Smooth muscle cell of trachea (primary cell): ENCODE data around the gene REPS1. TPM values are rescaled to one million over a fixed set of nuclear protein-coding genes. Genes with fewer than 3 reads are reported as not detected.

Experiments
- total RNA-seq: library from RNA; depleted of rRNA; stranded (reverse); fragments of >200 nt; gene quantifications from 2 replicates; pipeline ENCODE4 v1.2.1, GENCODE V29; 2014

REPS1 gene, protein sequence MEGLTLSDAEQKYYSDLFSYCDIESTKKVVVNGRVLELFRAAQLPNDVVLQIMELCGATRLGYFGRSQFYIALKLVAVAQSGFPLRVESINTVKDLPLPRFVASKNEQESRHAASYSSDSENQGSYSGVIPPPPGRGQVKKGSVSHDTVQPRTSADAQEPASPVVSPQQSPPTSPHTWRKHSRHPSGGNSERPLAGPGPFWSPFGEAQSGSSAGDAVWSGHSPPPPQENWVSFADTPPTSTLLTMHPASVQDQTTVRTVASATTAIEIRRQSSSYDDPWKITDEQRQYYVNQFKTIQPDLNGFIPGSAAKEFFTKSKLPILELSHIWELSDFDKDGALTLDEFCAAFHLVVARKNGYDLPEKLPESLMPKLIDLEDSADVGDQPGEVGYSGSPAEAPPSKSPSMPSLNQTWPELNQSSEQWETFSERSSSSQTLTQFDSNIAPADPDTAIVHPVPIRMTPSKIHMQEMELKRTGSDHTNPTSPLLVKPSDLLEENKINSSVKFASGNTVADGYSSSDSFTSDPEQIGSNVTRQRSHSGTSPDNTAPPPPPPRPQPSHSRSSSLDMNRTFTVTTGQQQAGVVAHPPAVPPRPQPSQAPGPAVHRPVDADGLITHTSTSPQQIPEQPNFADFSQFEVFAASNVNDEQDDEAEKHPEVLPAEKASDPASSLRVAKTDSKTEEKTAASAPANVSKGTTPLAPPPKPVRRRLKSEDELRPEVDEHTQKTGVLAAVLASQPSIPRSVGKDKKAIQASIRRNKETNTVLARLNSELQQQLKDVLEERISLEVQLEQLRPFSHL
- total RNA-seq = 22.7 and 24.6 TPM in 2 replicates

DNA sequence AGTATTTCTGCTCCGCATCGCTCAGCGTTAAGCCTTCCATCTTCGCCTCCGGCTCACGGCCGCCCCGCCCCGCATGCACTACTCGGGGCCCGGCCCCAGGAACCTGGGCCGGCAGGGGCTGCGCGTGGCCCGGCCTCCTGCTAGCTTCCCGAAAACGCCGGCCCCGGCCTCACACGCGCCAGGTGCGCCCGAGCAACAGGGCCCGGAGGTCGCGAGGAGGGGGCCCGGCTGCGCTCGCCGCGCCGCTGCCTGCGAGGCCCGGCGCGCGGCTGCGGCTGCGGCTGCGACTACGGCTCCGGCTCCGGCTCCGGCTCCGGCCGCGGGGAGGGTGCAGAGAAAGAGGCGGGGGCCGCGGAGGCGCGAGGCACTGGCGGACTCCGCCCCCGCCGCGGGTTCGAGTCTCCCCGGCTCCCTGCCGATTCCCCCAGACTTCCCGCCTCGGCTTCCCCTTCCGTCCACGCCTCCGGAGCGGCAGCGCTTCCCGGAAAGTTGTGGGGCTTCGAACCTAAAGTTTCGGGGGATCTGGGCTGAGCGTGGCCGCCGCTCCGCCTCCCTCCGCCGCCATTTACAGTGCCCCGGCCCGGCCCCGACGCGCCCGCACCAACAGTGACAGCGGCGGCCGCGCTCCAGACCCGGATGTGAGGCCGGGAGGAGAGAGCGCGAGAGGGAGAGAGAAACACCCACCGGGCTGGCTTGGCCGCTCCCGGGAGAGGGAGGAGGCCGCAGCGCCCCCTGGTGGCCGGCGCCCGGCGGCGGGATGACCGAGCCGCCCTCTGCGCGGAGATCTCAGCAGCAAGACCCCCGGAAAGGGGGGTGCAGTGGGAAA is at the start of gene REPS1:
TSS of gene REPS1 (minus strand) at position 611 of the 826 bp plus-strand sequence. CDS start at position 40, 571 bp downstream.

DNA sequence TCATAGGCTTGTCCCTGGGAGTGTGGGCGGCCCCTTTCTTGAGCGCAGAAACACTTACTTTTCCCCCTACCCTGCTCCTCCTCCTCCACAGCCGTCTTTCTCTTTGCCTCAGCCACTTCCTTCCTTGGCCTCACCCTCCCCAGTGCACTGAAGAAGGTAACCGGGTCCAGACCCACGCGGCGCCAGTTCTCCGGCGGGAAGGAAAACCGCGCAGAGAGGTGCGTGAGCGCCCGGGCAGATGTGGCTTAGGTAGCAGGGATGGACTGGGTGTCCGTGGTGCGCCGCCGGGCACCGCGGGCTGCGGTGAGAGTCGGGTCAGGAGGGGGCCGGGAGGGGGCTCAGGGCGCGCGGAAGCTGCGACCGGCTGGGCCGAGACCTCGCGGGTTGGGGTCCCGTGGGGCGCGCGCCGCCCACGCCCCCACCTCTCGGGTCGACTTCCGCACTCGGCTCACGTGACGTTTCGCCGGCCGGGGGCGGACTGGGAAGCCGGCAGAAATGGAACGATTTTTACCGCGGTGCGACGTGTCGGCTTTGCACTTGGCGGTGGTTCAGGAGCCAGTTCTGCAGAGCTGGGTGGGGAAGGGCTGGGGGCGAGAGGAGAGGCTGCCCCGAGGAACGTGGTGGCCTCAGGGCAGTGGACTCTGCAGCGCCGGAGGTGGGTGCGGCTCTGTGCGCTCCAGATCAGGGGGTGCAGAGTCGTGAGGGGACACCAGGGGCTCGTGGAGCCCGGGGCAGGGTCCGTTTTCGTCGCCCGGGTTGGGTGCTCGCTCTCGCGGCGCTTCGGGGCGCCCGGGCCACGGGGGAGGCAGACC is 40.8 kb upstream of the REPS1 start, which contains the start of gene ABRACL:
TSS of gene ABRACL (plus strand) at position 88 of the 812 bp plus-strand sequence. CDS start 5,416 bp downstream, outside the sequence.

Other genes starting within 250 kb of the REPS1 start
- 10.1 and 26.9 TPM in 2 replicates for gene CCDC28A, start 214.5 kb downstream of the REPS1 start, total RNA-seq
- gene ECT2L, start 192.2 kb downstream of the REPS1 start, total RNA-seq = 0.50 TPM in 1 of 2 replicates, not detected in the other
- 12.2 and 28.9 TPM in 2 replicates for gene ABRACL, start 40.5 kb upstream of the REPS1 start, total RNA-seq
- gene HECA, start 146.8 kb upstream of the REPS1 start, total RNA-seq = 24.5 and 26.6 TPM in 2 replicates